ENCODE results near the gene GOLIM4.

- TF ChIP-seq EZH2 (IDR thresholded peaks at IDR 0.05; ENCODE audit: low read length, unreplicated experiment): no peak
- TF ChIP-seq, protein P1, sequence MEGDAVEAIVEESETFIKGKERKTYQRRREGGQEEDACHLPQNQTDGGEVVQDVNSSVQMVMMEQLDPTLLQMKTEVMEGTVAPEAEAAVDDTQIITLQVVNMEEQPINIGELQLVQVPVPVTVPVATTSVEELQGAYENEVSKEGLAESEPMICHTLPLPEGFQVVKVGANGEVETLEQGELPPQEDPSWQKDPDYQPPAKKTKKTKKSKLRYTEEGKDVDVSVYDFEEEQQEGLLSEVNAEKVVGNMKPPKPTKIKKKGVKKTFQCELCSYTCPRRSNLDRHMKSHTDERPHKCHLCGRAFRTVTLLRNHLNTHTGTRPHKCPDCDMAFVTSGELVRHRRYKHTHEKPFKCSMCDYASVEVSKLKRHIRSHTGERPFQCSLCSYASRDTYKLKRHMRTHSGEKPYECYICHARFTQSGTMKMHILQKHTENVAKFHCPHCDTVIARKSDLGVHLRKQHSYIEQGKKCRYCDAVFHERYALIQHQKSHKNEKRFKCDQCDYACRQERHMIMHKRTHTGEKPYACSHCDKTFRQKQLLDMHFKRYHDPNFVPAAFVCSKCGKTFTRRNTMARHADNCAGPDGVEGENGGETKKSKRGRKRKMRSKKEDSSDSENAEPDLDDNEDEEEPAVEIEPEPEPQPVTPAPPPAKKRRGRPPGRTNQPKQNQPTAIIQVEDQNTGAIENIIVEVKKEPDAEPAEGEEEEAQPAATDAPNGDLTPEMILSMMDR (conservative IDR thresholded peaks at IDR 0.05; ENCODE audit: low read depth, low read length): no peak
These were observed 29.1 kb upstream of the GOLIM4 start for GRCh38 chr3:168124791-168125190.
